Keratinocyte (primary cell): ENCODE measurements around the gene HCRT. TPM values are rescaled to one million over a fixed set of nuclear protein-coding genes. Genes with fewer than 3 reads are reported as not detected.

Experiments
- DNase-seq: peaks from one replicate; pipeline ENCODE4 v3.0.0-alpha.2; 2011; ENCODE audit warnings: low read depth, missing footprints, low spot score
- FAIRE-seq: peaks from 2 replicates; lab custom pipeline; 2011; peaks lifted over from hg19 to GRCh38; lab: Jason Lieb, UNC
- H2AFZ ChIP-seq: 2 replicates; pipeline ENCODE4 v1.6.0; 2012; ENCODE audit warnings: low read length, control low read depth, inconsistent platforms; ENCODE audit not compliant: control insufficient read depth
- H3K27ac ChIP-seq: 2 replicates; pipeline ENCODE4 v1.5.1; 2011; ENCODE audit warnings: low read length; ENCODE audit not compliant: control insufficient read depth, insufficient read depth
- H3K27me3 ChIP-seq: 3 replicates; pipeline ENCODE4 v1.6.0; 2011; ENCODE audit warnings: low read length; ENCODE audit not compliant: control insufficient read depth, insufficient read depth; ENCODE audit errors: extremely low read depth
- H3K36me3 ChIP-seq, 2 experiments: 2 replicates in 1 of 2; 3 replicates in 1 of 2; pipeline ENCODE4 v1.5.1; 2011; ENCODE audit warnings: low read length in 2 of 2, mild to moderate bottlenecking in 1 of 2; ENCODE audit not compliant: control insufficient read depth in 2 of 2, insufficient read depth in 2 of 2; ENCODE audit errors: extremely low read depth in 1 of 2
- H3K4me1 ChIP-seq: 3 replicates; pipeline ENCODE4 v1.5.1; 2011; ENCODE audit warnings: low read length; ENCODE audit not compliant: control insufficient read depth, insufficient read depth; ENCODE audit errors: extremely low read depth
- H3K4me2 ChIP-seq: 3 replicates; pipeline ENCODE4 v1.6.0; 2011; ENCODE audit warnings: low read depth, low read length; ENCODE audit not compliant: control insufficient read depth, insufficient read depth; ENCODE audit errors: extremely low read depth
- H3K4me3 ChIP-seq, 3 experiments: fragments of 200-600 bp in 1 of 3; sonication (generic) in 1 of 3; 2 replicates in 2 of 3; 3 replicates in 1 of 3; pipeline ENCODE4 v1.5.1; 2011 to 2016; ENCODE audit warnings: low read length in 3 of 3, mild to moderate bottlenecking in 3 of 3, control low read depth in 2 of 3, inconsistent platforms in 1 of 3, low read depth in 1 of 3, mixed read lengths in 1 of 3, mixed run types in 1 of 3, moderate library complexity in 1 of 3; ENCODE audit not compliant: control insufficient read depth in 2 of 3, insufficient read depth in 2 of 3; ENCODE audit errors: extremely low read depth in 1 of 3
- H3K79me2 ChIP-seq: 2 replicates; pipeline ENCODE4 v1.6.0; 2012; ENCODE audit warnings: low read length; ENCODE audit not compliant: control insufficient read depth, insufficient read depth
- H3K9ac ChIP-seq: 3 replicates; pipeline ENCODE4 v1.6.0; 2011; ENCODE audit warnings: low read length; ENCODE audit not compliant: control insufficient read depth, insufficient read depth; ENCODE audit errors: extremely low read depth
- H3K9me1 ChIP-seq: 3 replicates; pipeline ENCODE4 v1.6.0; 2011; ENCODE audit warnings: low read length; ENCODE audit not compliant: control insufficient read depth, insufficient read depth; ENCODE audit errors: extremely low read depth
- H3K9me3 ChIP-seq: 2 replicates; pipeline ENCODE4 v1.5.1; 2012; ENCODE audit warnings: low read depth, low read length; ENCODE audit not compliant: control insufficient read depth
- H4K20me1 ChIP-seq: 3 replicates; pipeline ENCODE4 v1.6.0; 2011; ENCODE audit warnings: low read length; ENCODE audit not compliant: control insufficient read depth, insufficient read depth; ENCODE audit errors: extremely low read depth
- EZH2 ChIP-seq: IDR thresholded peaks from one replicate; pipeline ENCODE4 v1.6.1; 2012; ENCODE audit warnings: inconsistent platforms, mild to moderate bottlenecking, low read length, moderate library complexity
- dilution Hi-C: fragments of 300-500 bp; cut with MboI; formaldehyde crosslinking; loops from one replicate; pipeline ENCODE4 v1.7.0; 2020; ENCODE audit warnings: low sequenced_read_pairs; ENCODE audit not compliant: extremely low pct_ligation_motif_present
- polyA plus RNA-seq, 5 experiments: library from polyadenylated mRNA; depleted of rRNA in 3 of 5; stranded (reverse) in 3 of 5; stranded (forward) in 1 of 5; unstranded in 1 of 5; fragments of >200 nt; gene quantifications; 1 replicate in 1 of 5; 2 replicates in 3 of 5; 3 replicates in 1 of 5; pipeline versions ENCODE4 v1.2.1 to v1.2.3, GENCODE V29; 2011 to 2012; ENCODE audit warnings: missing spikeins in 2 of 5, low read depth in 1 of 5, low replicate concordance in 1 of 5
- TF ChIP-seq, protein P1 (sequence below), 3 experiments: IDR thresholded peaks in 1 of 3; conservative IDR thresholded peaks in 1 of 3; optimal IDR thresholded peaks in 1 of 3; 2 replicates in 2 of 3; 3 replicates in 1 of 3; pipeline versions ENCODE3 to v1.5.1; 2011; ENCODE audit warnings: low read length in 3 of 3, mild to moderate bottlenecking in 3 of 3, moderate library complexity in 2 of 3, control low read depth in 1 of 3, inconsistent platforms in 1 of 3; ENCODE audit not compliant: insufficient read depth in 2 of 3; ENCODE audit errors: extremely low read depth in 1 of 3

HCRT gene
- polyA plus RNA-seq, 1 donor (not counting 4 experiments of a cell fraction or from before 2014, with no cell fraction given) = not detected

DNA sequence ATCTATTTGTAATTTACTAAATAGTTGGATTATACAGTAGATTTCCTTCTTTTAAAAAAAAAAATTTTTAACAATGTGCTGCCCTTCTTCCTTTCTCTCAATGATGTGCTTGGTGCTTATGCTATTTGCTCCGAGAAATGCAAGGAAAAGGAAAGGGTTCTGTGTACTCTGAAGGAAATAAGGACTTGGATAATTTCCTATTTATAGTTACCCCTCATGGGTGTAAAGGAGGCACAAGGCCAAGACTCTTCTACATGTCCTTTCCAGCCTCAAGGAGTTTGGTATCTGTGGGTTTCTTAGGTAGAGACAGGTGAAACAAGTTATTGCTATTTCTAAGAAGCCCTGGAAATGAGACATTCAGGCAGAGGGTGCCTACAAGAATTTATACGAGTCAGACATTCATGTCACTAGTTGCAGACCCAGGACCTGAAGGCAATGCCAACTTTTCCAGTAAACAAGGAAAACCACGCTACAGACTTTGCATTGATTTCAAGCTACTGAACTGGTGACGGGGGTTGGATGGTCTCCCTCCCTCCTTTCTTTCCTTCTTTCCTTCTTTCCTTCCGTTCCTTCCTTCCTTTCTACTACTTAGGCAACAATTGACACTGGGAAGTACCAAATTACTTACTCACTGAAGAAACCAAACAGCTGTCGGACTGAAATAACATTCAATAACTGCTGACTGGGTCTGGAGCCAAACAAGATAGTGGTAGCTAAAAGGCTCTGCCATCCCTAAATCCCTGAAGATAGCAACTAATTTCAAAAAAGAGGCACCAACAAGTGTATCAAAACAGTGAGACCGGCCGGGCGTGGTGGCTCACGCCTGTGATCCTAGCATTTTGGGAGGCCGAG is 42.8 kb upstream of the HCRT start:
- Histone ChIP-seq H3K27me3 (no peaks in the 10 kb centered on the region), H3K9ac (no peak overlapping the region), H3K4me1 (no peaks in the 10 kb centered on the region), H3K4me3 (no peak overlapping the region), H3K4me2 (no peak overlapping the region), H3K79me2 (no peaks in the 10 kb centered on the region), H4K20me1 (no peaks in the 10 kb centered on the region), H3K9me3 (no peaks in the 10 kb centered on the region), H2AFZ (no peak overlapping the region), H3K27ac (no peak overlapping the region), H3K9me1 (no peaks in the 10 kb centered on the region), H3K36me3 (peaks cover 3 to 4% of the 10 kb centered on the region in 2 experiments)
- FAIRE-seq = no peak
- TF ChIP-seq, protein P1, sequence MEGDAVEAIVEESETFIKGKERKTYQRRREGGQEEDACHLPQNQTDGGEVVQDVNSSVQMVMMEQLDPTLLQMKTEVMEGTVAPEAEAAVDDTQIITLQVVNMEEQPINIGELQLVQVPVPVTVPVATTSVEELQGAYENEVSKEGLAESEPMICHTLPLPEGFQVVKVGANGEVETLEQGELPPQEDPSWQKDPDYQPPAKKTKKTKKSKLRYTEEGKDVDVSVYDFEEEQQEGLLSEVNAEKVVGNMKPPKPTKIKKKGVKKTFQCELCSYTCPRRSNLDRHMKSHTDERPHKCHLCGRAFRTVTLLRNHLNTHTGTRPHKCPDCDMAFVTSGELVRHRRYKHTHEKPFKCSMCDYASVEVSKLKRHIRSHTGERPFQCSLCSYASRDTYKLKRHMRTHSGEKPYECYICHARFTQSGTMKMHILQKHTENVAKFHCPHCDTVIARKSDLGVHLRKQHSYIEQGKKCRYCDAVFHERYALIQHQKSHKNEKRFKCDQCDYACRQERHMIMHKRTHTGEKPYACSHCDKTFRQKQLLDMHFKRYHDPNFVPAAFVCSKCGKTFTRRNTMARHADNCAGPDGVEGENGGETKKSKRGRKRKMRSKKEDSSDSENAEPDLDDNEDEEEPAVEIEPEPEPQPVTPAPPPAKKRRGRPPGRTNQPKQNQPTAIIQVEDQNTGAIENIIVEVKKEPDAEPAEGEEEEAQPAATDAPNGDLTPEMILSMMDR (optimal IDR thresholded peaks at IDR 0.05 in 1 of 3, IDR thresholded peaks at IDR 0.05 in 1 of 3, conservative IDR thresholded peaks at IDR 0.05 in 1 of 3; ENCODE audit: extremely low read depth in 1 of 3, insufficient read depth in 2 of 3, low read length in 3 of 3) = no peak
- TF ChIP-seq EZH2 = no peak
- dilution Hi-C loops = no loop called here
- DNase-seq = no peak

DNA sequence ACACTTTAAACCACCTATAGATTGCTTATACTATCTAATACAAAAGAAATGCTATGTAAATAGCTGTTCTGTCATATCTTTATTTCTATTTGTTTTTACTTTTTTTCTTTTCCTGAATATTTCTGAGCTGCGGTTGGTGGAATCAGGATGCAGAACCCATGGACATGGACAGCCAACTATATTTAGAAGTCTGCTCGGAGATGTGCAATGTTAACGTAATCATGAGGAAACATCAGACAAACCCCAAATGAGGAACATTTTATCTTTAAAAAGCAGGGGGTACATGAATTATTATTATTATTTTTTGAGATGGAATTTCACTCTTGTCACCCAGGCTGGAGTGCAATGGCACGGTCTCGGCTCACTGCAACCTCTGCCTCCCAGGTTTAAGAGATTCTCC is 40.4 kb upstream of the HCRT start:
- H3K4me3 ChIP-seq = no peak overlapping the region
- no peaks in the 10 kb centered on the region for H3K9me3 ChIP-seq
- no peak overlapping the region for H2AFZ ChIP-seq
- TF ChIP-seq, protein P1 (optimal IDR thresholded peaks at IDR 0.05 in 1 of 3, IDR thresholded peaks at IDR 0.05 in 1 of 3, conservative IDR thresholded peaks at IDR 0.05 in 1 of 3; ENCODE audit: extremely low read depth in 1 of 3, insufficient read depth in 2 of 3, low read length in 3 of 3) = no peak
- no peak for TF ChIP-seq EZH2
- peaks cover 4 to 7% of the 10 kb centered on the region in 2 experiments for H3K36me3 ChIP-seq
- no peaks in the 10 kb centered on the region for H3K4me1 ChIP-seq
- dilution Hi-C loops = no loop called here
- no peaks in the 10 kb centered on the region for H3K9me1 ChIP-seq
- no peak overlapping the region for H3K9ac ChIP-seq
- no peak for FAIRE-seq
- H3K27me3 ChIP-seq = no peaks in the 10 kb centered on the region
- no peak for DNase-seq
- no peaks in the 10 kb centered on the region for H4K20me1 ChIP-seq
- no peak overlapping the region for H3K27ac ChIP-seq
- no peaks in the 10 kb centered on the region for H3K79me2 ChIP-seq
- no peak overlapping the region for H3K4me2 ChIP-seq
